Calu3 (cell line): Measurements from ENCODE around the gene WDR35. TPM values are rescaled to one million over a fixed set of nuclear protein-coding genes. Genes with fewer than 3 reads are reported as not detected.

ENCODE experiments used
- BruUV-seq: library from RNA; stranded (reverse); fragments of 400-500 nt; replicated peaks from 2 replicates; lab custom pipeline; 2021; lab: Mats Ljungman, UMichigan
- CTCF ChIA-PET: fragments of 300-600 bp; sonication (Branson Sonifier 250); formaldehyde crosslinking; loops from one replicate; lab custom pipeline; 2022; ENCODE audit warnings: antibody characterized with exemption; lab: Charles Lee
- DNase-seq: peaks from one replicate; pipeline ENCODE4 v3.0.0; 2022
- H3K27ac Mint-ChIP-seq: one replicate; pipeline ENCODE4 v1.8.0; 2022; ENCODE audit warnings: mixed read lengths; ENCODE audit not compliant: unreplicated experiment
- H3K27me3 Mint-ChIP-seq: one replicate; pipeline ENCODE4 v1.8.0; 2022; ENCODE audit warnings: mixed read lengths; ENCODE audit not compliant: unreplicated experiment
- H3K36me3 Mint-ChIP-seq: one replicate; pipeline ENCODE4 v1.8.0; 2022; ENCODE audit warnings: mild to moderate bottlenecking, moderate library complexity, mixed read lengths; ENCODE audit not compliant: insufficient read depth, unreplicated experiment
- H3K4me1 Mint-ChIP-seq: one replicate; pipeline ENCODE4 v1.8.0; 2022; ENCODE audit warnings: mild to moderate bottlenecking, low read depth, mixed read lengths; ENCODE audit not compliant: unreplicated experiment
- H3K4me3 Mint-ChIP-seq: one replicate; pipeline ENCODE4 v1.8.0; 2022; ENCODE audit warnings: mild to moderate bottlenecking, low read depth, moderate library complexity, mixed read lengths; ENCODE audit not compliant: unreplicated experiment
- H3K9me3 Mint-ChIP-seq: one replicate; pipeline ENCODE4 v1.8.0; 2022; ENCODE audit warnings: low read depth, mixed read lengths; ENCODE audit not compliant: unreplicated experiment
- CTCF ChIP-seq: fragments of 200-600 bp; IDR thresholded peaks from one replicate; pipeline ENCODE4 v1.8.0; 2022; ENCODE audit warnings: antibody characterized with exemption; ENCODE audit not compliant: unreplicated experiment
- intact Hi-C: fragments of 100-400 bp; cut with micrococcal nuclease; formaldehyde crosslinking; loops from one replicate; pipeline ENCODE4 v1.10.0; 2022; ENCODE audit not compliant: unreplicated experiment
- total RNA-seq: library from RNA; stranded (reverse); gene quantifications from 2 replicates; pipeline ENCODE4 v1.2.3, GENCODE V29; 2022

Gene WDR35
- total RNA-seq, 1 experiment from 2014 or later, result 9.8 TPM

- Mint-ChIP-seq H3K36me3 (no peaks in the 10 kb centered on the region), H3K4me1 (no peaks in the 10 kb centered on the region), H3K27ac (no peak overlapping the region), H3K9me3 (no peaks in the 10 kb centered on the region), H3K27me3 (peaks cover 11% of the 10 kb centered on the region), H3K4me3 (no peak overlapping the region)
- no TSS peak for BruUV-seq
- intact Hi-C loops, result no loop called here
- DNase-seq, result no peak
- TF ChIP-seq CTCF, result no peak
- CTCF ChIA-PET, result interaction anchor here (0.8 kb wide), 1 partner anchor 129 kb away, joined by 3 read pairs; no protein-coding TSS in a partner anchor
Measured at GRCh38 chr2:19886261-19886660, 103.6 kb downstream of the WDR35 start.

DNA sequence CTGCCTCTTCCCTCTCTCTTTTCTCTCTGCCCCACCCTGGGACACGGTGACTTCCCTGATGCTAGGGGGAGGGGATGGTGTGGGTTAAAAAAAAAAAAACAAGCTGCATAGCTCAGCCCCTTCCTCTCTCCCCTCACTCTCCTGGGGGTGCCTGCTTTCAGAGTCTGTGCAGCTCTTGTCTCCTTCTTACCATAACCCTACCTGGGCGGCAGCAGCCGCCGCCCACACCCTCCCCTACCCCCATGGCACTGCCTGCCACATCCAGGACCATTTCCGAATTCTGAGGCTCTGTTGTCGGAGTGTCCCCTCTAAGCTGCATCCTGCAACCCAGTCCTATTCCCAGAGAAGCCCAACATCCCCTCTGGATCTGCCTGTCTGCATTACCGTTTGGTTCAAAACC, 104.1 kb downstream of the WDR35 start:
- BruUV-seq, result no TSS peak
- CTCF ChIA-PET, result interaction anchor here (0.8 kb wide), 1 partner anchor 130 kb away, joined by 3 read pairs; no protein-coding TSS in a partner anchor
- H3K36me3 Mint-ChIP-seq, result no peaks in the 10 kb centered on the region
- no peak for TF ChIP-seq CTCF
- H3K9me3 Mint-ChIP-seq, result peaks cover 2% of the 10 kb centered on the region
- no peak overlapping the region for H3K4me3 Mint-ChIP-seq
- DNase-seq, result no peak
- intact Hi-C loops, result no loop called here
- H3K4me1 Mint-ChIP-seq, result no peaks in the 10 kb centered on the region
- H3K27me3 Mint-ChIP-seq, result peaks cover 11% of the 10 kb centered on the region
- no peak overlapping the region for H3K27ac Mint-ChIP-seq

GRCh38 chr2:19883971-19884720, 105.8 kb downstream of the WDR35 start:
- no peaks in the 10 kb centered on the region for H3K36me3 Mint-ChIP-seq
- DNase-seq, result no peak
- TF ChIP-seq CTCF, result no peak
- H3K27me3 Mint-ChIP-seq, result peaks cover 11% of the 10 kb centered on the region
- CTCF ChIA-PET, result no interaction called here
- H3K9me3 Mint-ChIP-seq, result peaks cover 2% of the 10 kb centered on the region
- intact Hi-C loops, result no loop called here
- BruUV-seq, result no TSS peak
- no peaks in the 10 kb centered on the region for H3K4me1 Mint-ChIP-seq
- no peak overlapping the region for H3K4me3 Mint-ChIP-seq
- no peak overlapping the region for H3K27ac Mint-ChIP-seq

DNA sequence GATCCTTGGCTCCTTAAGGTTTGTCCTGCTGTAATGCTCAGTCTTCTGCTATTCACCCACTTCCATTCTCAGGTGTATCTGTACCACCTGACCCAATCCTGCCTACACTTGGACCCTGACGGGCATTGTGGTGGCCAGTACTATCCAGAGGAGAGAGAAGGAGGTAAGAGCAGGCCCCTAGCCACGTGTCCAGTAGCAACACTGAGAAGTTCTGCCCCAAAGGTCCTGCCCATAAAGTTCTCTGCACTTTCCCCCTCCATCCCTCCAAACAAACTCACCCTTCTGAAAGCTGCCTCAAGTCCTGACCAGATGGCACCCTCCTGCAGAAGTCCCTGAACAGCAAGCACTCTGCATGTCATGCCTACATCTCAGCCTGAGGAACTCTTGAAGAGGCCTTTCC, 106.4 kb downstream of the WDR35 start:
- intact Hi-C loops, result no loop called here
- Mint-ChIP-seq H3K36me3 (no peaks in the 10 kb centered on the region), H3K4me3 (no peak overlapping the region), H3K27me3 (peaks cover 11% of the 10 kb centered on the region), H3K9me3 (peaks cover 2% of the 10 kb centered on the region), H3K4me1 (no peaks in the 10 kb centered on the region), H3K27ac (no peak overlapping the region)
- no TSS peak for BruUV-seq
- CTCF ChIA-PET, result no interaction called here
- TF ChIP-seq CTCF, result no peak
- no peak for DNase-seq
